Heart left ventricle (tissue), 13 donors: Measurements from ENCODE around the gene CNTNAP4.

Experiments
- CTCF ChIP-seq, 12 donors: fragments of 200-600 bp; sonication (generic) in 4 of 12; IDR thresholded peaks; one replicate each; pipeline versions ENCODE4 v1.5.0 to v1.8.0; 2018 to 2022; ENCODE audit warnings: antibody characterized with exemption in 12 of 12, mild to moderate bottlenecking in 5 of 12
- POLR2A ChIP-seq, 2 donors: fragments of 450-650 bp; IDR thresholded peaks; one replicate each; pipeline ENCODE4 v1.6.1; 2017; ENCODE audit warnings: antibody characterized with exemption in 2 of 2, mild to moderate bottlenecking in 2 of 2, moderate library complexity in 2 of 2
- donor health status: ischemic (EF 13 %, LVEDD 7.1; RV severe dilation, severe dysfunction).
- donor health status: DM: no; HTN: yes; CAD: no.
- donor health status: DM: no; HTN: no; CAD: no.
- donor health status: ischemic (EF 25% LVEDD 6.9; RV normal size, moderate dysfunction).
- donor health status: ischemic (EF 25% LVEDD 5.7; RV mildly dilated, moderate dysfunction).
- donor health status: ischemic (EF 35%, LVEDD 5.7; RV mildly dilated, moderate dysfunction).
- donor health status: nonischemic (EF 11% LVEDD 7.7; RV severe dilation, severe dysfunction).
- donor health status: DM: yes; HTN: yes; CAD: no.
- donor health status: PGD.
- donor health status: ischemic (EF 29% LVEDD 5.4; RV normal size, mild dysfunction).
- donor health status: nonischemic (EF 23%, LVEDD 6.1; RV moderate dilation, normal function).

- TF ChIP-seq CTCF (IDR thresholded peaks at IDR 0.05) (no peak), POLR2A (IDR thresholded peaks at IDR 0.05) (no peak)
These were observed 168.6 kb downstream of the CNTNAP4 start for GRCh38 chr16:76445815-76446214.
